ENCODE results near the gene KIF3C.

DNA sequence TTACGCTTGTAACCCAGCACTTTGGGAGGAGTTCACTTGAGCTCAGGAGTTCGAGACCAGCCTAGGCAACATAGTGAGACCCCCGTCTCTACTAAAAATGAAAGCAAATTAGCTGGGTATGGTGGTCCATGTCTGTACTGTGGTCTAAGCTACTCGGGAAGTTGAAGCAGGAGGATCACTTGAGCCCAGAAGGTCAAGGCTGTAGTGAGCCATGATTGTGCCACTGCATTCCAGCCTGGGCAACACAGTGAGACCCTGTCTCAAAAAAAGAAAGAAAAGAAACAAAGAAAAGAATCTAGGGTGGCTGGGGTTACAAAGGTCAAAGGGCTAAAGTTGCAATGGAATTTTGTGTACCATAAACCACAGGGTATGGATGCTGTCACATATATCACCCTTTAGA lies 41.3 kb downstream of the KIF3C start:
- TF ChIP-seq YY1 (IDR thresholded peaks at IDR 0.05; ENCODE audit: insufficient read depth, insufficient read length) (no peak), ZNF274 (IDR thresholded peaks at IDR 0.05; ENCODE audit: low read depth, low read length) (no peak), SUZ12 (IDR thresholded peaks at IDR 0.05; ENCODE audit: extremely low read depth, insufficient read depth, insufficient read length) (no peak)

Measured in NT2/D1 (cell line).